Astrocyte (in vitro differentiated cells and primary cell): Measurements from ENCODE around the gene CDCA5.

Source experiments
- EZH2 ChIP-seq: IDR thresholded peaks from 2 replicates; pipeline ENCODE4 v1.6.1; 2012; ENCODE audit warnings: mild to moderate bottlenecking, low read length, inconsistent platforms; ENCODE audit not compliant: insufficient read depth
- TF ChIP-seq, protein P1 (sequence below): IDR thresholded peaks from 2 replicates; pipeline ENCODE4 v1.5.1; 2011; ENCODE audit warnings: low read depth, mild to moderate bottlenecking, inconsistent platforms, low read length, moderate library complexity; ENCODE audit not compliant: insufficient read depth

DNA sequence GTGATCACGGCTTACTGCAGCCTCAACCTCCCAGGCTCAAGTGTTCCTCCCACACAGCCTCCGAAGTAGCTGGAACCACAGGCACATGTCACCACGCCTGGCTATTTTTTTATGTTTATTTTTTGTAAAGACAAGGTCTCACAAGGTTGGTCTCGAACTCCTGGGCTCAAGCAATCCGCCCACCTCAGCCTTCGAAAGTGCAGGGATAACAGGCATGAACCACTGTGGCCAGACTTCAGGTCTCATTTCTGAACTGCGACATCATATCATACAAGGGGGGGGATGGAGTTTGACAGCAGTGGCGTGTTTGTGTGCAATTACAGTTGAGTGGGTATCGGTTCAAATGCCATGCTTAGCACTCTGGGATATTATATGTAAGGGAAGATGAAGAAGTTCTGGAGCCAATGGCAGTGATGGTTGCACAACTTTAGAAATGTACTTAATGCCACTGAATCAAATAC, 32.4 kb downstream of the CDCA5 start:
- TF ChIP-seq, protein P1, sequence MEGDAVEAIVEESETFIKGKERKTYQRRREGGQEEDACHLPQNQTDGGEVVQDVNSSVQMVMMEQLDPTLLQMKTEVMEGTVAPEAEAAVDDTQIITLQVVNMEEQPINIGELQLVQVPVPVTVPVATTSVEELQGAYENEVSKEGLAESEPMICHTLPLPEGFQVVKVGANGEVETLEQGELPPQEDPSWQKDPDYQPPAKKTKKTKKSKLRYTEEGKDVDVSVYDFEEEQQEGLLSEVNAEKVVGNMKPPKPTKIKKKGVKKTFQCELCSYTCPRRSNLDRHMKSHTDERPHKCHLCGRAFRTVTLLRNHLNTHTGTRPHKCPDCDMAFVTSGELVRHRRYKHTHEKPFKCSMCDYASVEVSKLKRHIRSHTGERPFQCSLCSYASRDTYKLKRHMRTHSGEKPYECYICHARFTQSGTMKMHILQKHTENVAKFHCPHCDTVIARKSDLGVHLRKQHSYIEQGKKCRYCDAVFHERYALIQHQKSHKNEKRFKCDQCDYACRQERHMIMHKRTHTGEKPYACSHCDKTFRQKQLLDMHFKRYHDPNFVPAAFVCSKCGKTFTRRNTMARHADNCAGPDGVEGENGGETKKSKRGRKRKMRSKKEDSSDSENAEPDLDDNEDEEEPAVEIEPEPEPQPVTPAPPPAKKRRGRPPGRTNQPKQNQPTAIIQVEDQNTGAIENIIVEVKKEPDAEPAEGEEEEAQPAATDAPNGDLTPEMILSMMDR: no peak
- TF ChIP-seq EZH2: no peak
